Activated CD4-positive, alpha-beta T cell treated with anti-CD3 and anti-CD28 coated beads, Interleukin-2, amount 50 U/mL, for 1 hour (primary cell): Measurements from ENCODE around the gene THSD7A.

Source experiments
- DNase-seq: peaks from one replicate; pipeline ENCODE4 v3.0.0-alpha.2; 2020

The THSD7A gene

GRCh38 chr7:11623093-11623678, 208.8 kb downstream of the THSD7A start:
- no peak for DNase-seq

- DNase-seq: no peak
Observed at GRCh38 chr7:11620406-11621253, 211.4 kb downstream of the THSD7A start.

GRCh38 chr7:11616466-11616865, 215.5 kb downstream of the THSD7A start:
- DNase-seq: no peak

GRCh38 chr7:11615174-11615573, 216.8 kb downstream of the THSD7A start:
- DNase-seq: no peak

GRCh38 chr7:11613292-11613930, 218.6 kb downstream of the THSD7A start:
- no peak for DNase-seq

- DNase-seq: no peak
Observed at GRCh38 chr7:11612737-11613136, 219.3 kb downstream of the THSD7A start.

- no peak for DNase-seq
Observed at GRCh38 chr7:11609096-11609670, 222.8 kb downstream of the THSD7A start.

- no peak for DNase-seq
Observed at GRCh38 chr7:11607686-11608085, 224.3 kb downstream of the THSD7A start.

- DNase-seq: no peak
Observed at GRCh38 chr7:11605749-11606148, 226.2 kb downstream of the THSD7A start.

- no peak for DNase-seq
Observed at GRCh38 chr7:11604505-11604904, 227.5 kb downstream of the THSD7A start.

- DNase-seq: no peak
Observed at GRCh38 chr7:11601761-11602160, 230.2 kb downstream of the THSD7A start.

- DNase-seq: no peak
Observed at GRCh38 chr7:11593322-11593721, 238.7 kb downstream of the THSD7A start.

GRCh38 chr7:11592699-11593098, 239.3 kb downstream of the THSD7A start:
- no peak for DNase-seq

- no peak for DNase-seq
Observed at GRCh38 chr7:11591943-11592342, 240.1 kb downstream of the THSD7A start.

- no peak for DNase-seq
Observed at GRCh38 chr7:11591055-11591633, 240.9 kb downstream of the THSD7A start.

- no peak for DNase-seq
Observed at GRCh38 chr7:11589251-11589650, 242.7 kb downstream of the THSD7A start.

GRCh38 chr7:11587814-11588213, 244.2 kb downstream of the THSD7A start:
- DNase-seq: no peak

- DNase-seq: no peak
Observed at GRCh38 chr7:11587048-11587447, 244.9 kb downstream of the THSD7A start.

- DNase-seq: no peak
Observed at GRCh38 chr7:11584406-11585031, 247.5 kb downstream of the THSD7A start.

GRCh38 chr7:11579141-11579540, 252.9 kb downstream of the THSD7A start:
- DNase-seq: no peak

- no peak for DNase-seq
Observed at GRCh38 chr7:11576310-11576709, 255.7 kb downstream of the THSD7A start.

- no peak for DNase-seq
Observed at GRCh38 chr7:11573128-11573750, 258.8 kb downstream of the THSD7A start.
